ENCODE results near the gene GPR179.
"Not testable (repeated sequence)": the region's sequence is repeated elsewhere in the genome, so short reads cannot be mapped to it uniquely, and the experiment has no call there.

The GPR179 gene

DNA sequence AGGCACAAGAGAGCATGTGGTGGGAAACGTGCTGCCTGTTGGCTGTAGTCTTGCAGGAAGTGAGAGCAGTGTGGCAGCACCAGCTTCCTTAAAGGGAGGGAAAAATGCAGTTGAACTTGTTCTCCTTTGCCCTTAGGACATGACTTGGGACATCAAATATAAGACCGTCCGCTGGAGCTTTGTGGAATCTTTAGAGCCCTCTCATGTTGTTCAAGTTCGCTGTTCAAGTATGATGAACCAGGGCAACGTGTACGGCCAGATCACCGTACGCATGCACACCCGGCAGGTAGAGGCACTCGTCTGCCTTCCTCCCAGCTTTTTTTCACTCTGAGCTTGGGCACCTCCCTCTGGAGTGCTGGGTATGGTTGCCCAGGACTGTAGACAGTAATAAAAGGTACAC is 23.3 kb downstream of the GPR179 start:
- DNase-seq: no peak

DNA sequence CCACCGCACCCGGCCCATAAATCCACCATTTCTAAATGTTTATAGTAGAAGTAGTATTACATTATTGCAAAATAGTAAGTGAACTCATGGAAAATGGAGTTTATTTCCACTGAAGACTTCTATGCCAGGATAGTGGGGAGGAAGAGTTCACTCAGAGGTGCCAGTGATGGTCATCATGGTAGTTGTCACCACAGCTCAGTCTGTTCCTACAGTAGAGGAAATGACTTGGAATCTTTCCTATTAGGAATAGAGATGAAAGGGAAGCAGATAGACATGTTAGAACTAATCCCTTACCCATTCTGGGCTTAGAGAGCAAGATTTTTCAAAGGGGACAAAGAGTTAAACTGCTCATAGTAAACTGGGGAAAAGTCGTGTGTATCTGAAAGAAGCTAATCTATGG is 26.7 kb downstream of the GPR179 start:
- DNase-seq: no peak

GRCh38 chr17:38315497-38315896 is 28.3 kb downstream of the GPR179 start:
- no peak for DNase-seq

GRCh38 chr17:38296834-38297517 is 46.8 kb downstream of the GPR179 start, which contains the start of gene MRPL45:
MRPL45 (plus strand) TSS chr17:38297168; CDS start chr17:38297184, 16 bp downstream.
- peak; percentile 97 for DNase-seq

DNA sequence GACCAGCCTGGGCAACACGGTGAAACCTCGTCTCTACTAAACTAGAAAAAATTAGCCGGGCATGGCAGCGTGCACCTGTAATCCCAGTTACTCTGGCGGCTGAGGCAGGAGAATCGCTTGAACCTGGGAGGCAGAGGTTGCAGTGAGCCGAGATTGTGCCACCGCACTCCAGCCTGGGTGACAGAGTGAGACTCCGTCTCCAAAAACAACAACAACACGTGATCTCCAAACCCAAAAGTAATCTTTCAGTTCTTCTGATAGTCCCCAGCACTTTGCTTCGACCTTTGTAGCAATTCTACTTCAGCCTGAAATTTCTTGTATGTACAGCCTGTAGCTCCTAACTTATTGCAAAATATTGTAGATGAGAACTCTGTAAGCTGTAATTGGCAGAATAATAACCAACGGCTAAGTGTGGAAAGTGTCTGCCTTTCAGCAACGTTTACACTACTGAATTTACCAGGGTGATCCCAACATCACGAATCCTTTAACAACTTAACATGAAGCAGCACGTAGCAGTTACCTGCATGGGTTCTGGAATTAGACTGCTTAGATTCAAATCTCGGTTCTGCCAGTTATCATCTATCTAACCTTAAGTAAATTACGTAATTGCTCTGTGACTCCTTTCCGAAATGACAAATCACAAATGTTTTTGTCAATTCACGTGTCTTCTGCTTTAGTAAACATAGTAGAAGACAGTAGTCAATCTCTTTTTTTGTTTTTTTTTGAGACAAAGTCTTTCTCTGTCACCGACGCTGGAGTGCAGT is 48.0 kb downstream of the GPR179 start:
- DNase-seq: not testable (repeated sequence)

- not testable (repeated sequence) for DNase-seq
Measured at GRCh38 chr17:38289760-38290159, 54.0 kb downstream of the GPR179 start.

- not testable (repeated sequence) for DNase-seq
Measured at GRCh38 chr17:38288217-38288827, 55.4 kb downstream of the GPR179 start.

- DNase-seq: not testable (repeated sequence)
Measured at GRCh38 chr17:38286501-38287091, 57.2 kb downstream of the GPR179 start.

DNA sequence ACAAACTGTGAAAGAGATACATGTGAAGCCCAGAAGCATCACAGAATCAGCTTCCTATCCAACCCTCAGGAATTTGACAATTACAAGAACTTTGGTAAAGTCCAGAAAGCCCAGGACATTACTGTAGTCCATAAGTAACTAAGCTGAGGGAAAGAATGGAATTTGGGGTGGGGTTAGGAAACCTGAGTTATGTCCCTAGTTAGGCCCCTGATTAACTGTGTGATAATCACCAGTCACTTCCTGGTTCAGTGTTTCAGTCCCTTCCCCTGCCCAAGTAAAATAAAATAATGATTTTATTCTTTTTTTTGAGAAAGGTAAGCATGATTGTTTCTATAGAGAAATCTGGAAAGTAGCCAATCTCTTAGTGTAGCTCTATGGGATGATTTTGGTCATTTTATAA is 57.8 kb downstream of the GPR179 start:
- DNase-seq: not testable (repeated sequence)

Data from CD4-positive, alpha-beta T cell treated with Interleukin-1 beta for 1 hour (primary cell).